ENCODE results near the gene PCDHGA2.

- TF ChIP-seq CTCF (IDR thresholded peaks at IDR 0.05) (peak; percentile 65 to 77 (median 72)), POLR2A (IDR thresholded peaks at IDR 0.05) (peak; percentile 91)
Measured at GRCh38 chr5:141320225-141321169, 18.1 kb upstream of the PCDHGA2 start, which contains the start of gene TAF7.

Measured in breast epithelium (tissue), 3 donors.